Activated T-cell treated with anti-CD3 and anti-CD28 coated beads, Interleukin-2, amount 50 U/mL, for 72 hours (primary cell): ENCODE measurements around the gene ZNF682. TPM values are rescaled to one million over a fixed set of nuclear protein-coding genes. Genes with fewer than 3 reads are reported as not detected.
"Not testable (repeated sequence)": the region's sequence is repeated elsewhere in the genome, so short reads cannot be mapped to it uniquely, and the experiment has no call there.

Experiments used
- ATAC-seq, 2 donors: fragments of 150-1000 bp; cut with Tn5 transposase; replicated peaks in 1 of 2; 2 replicates each; pipeline ENCODE4 v1.10.0; 2021; ENCODE audit warnings: moderate library complexity in 2 of 2, mild to moderate bottlenecking in 1 of 2
- DNase-seq, 2 donors: peaks; one replicate each; pipeline ENCODE4 v3.0.0; 2021 to 2022; ENCODE audit warnings: mixed read lengths in 1 of 2
- H3K27ac Mint-ChIP-seq: one replicate; pipeline ENCODE4 v1.8.0; 2022; ENCODE audit warnings: mild to moderate bottlenecking, moderate library complexity, mixed read lengths
- H3K27me3 Mint-ChIP-seq: one replicate; pipeline ENCODE4 v1.8.0; 2022; ENCODE audit warnings: low read depth, mixed read lengths
- H3K36me3 Mint-ChIP-seq, 2 donors: one replicate each; pipeline ENCODE4 v1.8.0; 2022; ENCODE audit warnings: mixed read lengths in 2 of 2, mild to moderate bottlenecking in 1 of 2; ENCODE audit not compliant: insufficient read depth in 2 of 2
- H3K4me1 Mint-ChIP-seq: one replicate; pipeline ENCODE4 v1.8.0; 2022; ENCODE audit warnings: low read depth, mixed read lengths
- H3K4me3 Mint-ChIP-seq, 2 donors: one replicate each; pipeline ENCODE4 v1.8.0; 2022; ENCODE audit warnings: mild to moderate bottlenecking in 2 of 2, mixed read lengths in 2 of 2, moderate library complexity in 2 of 2
- H3K9me3 Mint-ChIP-seq, 2 donors: one replicate each; pipeline ENCODE4 v1.8.0; 2022; ENCODE audit warnings: mixed read lengths in 2 of 2
- total RNA-seq, 2 donors: library from RNA; stranded (reverse); gene quantifications; one replicate each; pipeline ENCODE4 v1.2.3, GENCODE V29; 2022

Gene ZNF682
- total RNA-seq, 2 donors from 2014 or later = 13.3 to 14.1 TPM

GRCh38 chr19:20058738-20059137, 19.4 kb upstream of the ZNF682 start:
- H3K4me1 Mint-ChIP-seq = peaks cover 13% of the 10 kb centered on the region
- not testable (repeated sequence) for ATAC-seq, H3K36me3 Mint-ChIP-seq, H3K27me3 Mint-ChIP-seq, DNase-seq, H3K9me3 Mint-ChIP-seq, H3K27ac Mint-ChIP-seq, H3K4me3 Mint-ChIP-seq

GRCh38 chr19:20051841-20052768, 12.8 kb upstream of the ZNF682 start:
- peaks cover 5 to 7% of the 10 kb centered on the region in 2 donors for H3K36me3 Mint-ChIP-seq
- H3K27me3 Mint-ChIP-seq = no peaks in the 10 kb centered on the region
- H3K4me1 Mint-ChIP-seq = peaks cover 15% of the 10 kb centered on the region
- H3K4me3 Mint-ChIP-seq = peak overlapping the region; percentile 97 to 98
- H3K27ac Mint-ChIP-seq = peak overlapping the region; percentile 97
- DNase-seq (peak; percentile 72 to 80), ATAC-seq (peak; percentile 97 to 99)
- peaks cover 5 to 9% of the 10 kb centered on the region in 2 donors for H3K9me3 Mint-ChIP-seq

GRCh38 chr19:20045742-20046141, 6.4 kb upstream of the ZNF682 start:
- not testable (repeated sequence) for H3K27me3 Mint-ChIP-seq, H3K4me1 Mint-ChIP-seq, ATAC-seq

GRCh38 chr19:20044663-20045062, 5.4 kb upstream of the ZNF682 start:
- Mint-ChIP-seq H3K36me3 (peaks cover 2 to 6% of the 10 kb centered on the region in 2 donors), H3K4me3 (no peak overlapping the region), H3K9me3 (peaks cover 1 to 4% of the 10 kb centered on the region in 2 donors), H3K4me1 (peaks cover 4% of the 10 kb centered on the region), H3K27ac (no peak overlapping the region), H3K27me3 (peaks cover 8% of the 10 kb centered on the region)
- no peak for ATAC-seq
- no peak for DNase-seq

More at GRCh38 chr19:20045742-20046141, 6.4 kb upstream of the ZNF682 start:
- H3K4me3 Mint-ChIP-seq, H3K9me3 Mint-ChIP-seq, DNase-seq, H3K27ac Mint-ChIP-seq, H3K36me3 Mint-ChIP-seq: not testable (repeated sequence)

- peak in 1 of 2 donors; percentile 0 for ATAC-seq
- Mint-ChIP-seq H3K4me3 (peak overlapping the region; percentile 94 to 96), H3K4me1 (peaks cover 20% of the 10 kb centered on the region), H3K27ac (peak overlapping the region; percentile 85), H3K9me3 (peaks cover 0 to 4% of the 10 kb centered on the region in 2 donors), H3K36me3 (peaks cover 2 to 8% of the 10 kb centered on the region in 2 donors), H3K27me3 (no peaks in the 10 kb centered on the region)
- no peak for DNase-seq
Observed at GRCh38 chr19:20038358-20039202, 725 bp downstream of the ZNF682 start.

- H3K27me3 Mint-ChIP-seq = no peaks in the 10 kb centered on the region
- no peak overlapping the region for H3K4me3 Mint-ChIP-seq
- DNase-seq (no peak), ATAC-seq (no peak)
- H3K27ac Mint-ChIP-seq = no peak overlapping the region
- H3K4me1 Mint-ChIP-seq = peaks cover 20% of the 10 kb centered on the region
- peaks cover 0 to 14% of the 10 kb centered on the region in 2 donors for H3K36me3 Mint-ChIP-seq
- H3K9me3 Mint-ChIP-seq = peaks cover 0 to 2% of the 10 kb centered on the region in 2 donors
Observed at GRCh38 chr19:20035935-20036334, 3.4 kb downstream of the ZNF682 start.

GRCh38 chr19:20028611-20029010, 10.7 kb downstream of the ZNF682 start:
- DNase-seq = no peak
- Mint-ChIP-seq H3K4me3 (no peak overlapping the region), H3K27ac (no peak overlapping the region), H3K27me3 (no peaks in the 10 kb centered on the region), H3K9me3 (no peaks in the 10 kb centered on the region), H3K36me3 (peaks cover 3 to 18% of the 10 kb centered on the region in 2 donors), H3K4me1 (no peaks in the 10 kb centered on the region)
- ATAC-seq = no peak

- ATAC-seq (no peak), DNase-seq (no peak)
- H3K36me3 Mint-ChIP-seq = peaks cover 36 to 53% of the 10 kb centered on the region in 2 donors
- H3K4me3 Mint-ChIP-seq = no peak overlapping the region
- H3K27me3 Mint-ChIP-seq = no peaks in the 10 kb centered on the region
- H3K4me1 Mint-ChIP-seq = no peaks in the 10 kb centered on the region
- H3K27ac Mint-ChIP-seq = no peak overlapping the region
- H3K9me3 Mint-ChIP-seq = peaks cover 17 to 23% of the 10 kb centered on the region in 2 donors
Observed at GRCh38 chr19:20005741-20006140, 33.6 kb downstream of the ZNF682 start.

GRCh38 chr19:19997656-19998268, 41.5 kb downstream of the ZNF682 start:
- Mint-ChIP-seq H3K27ac (no peak overlapping the region), H3K9me3 (peaks cover 2 to 4% of the 10 kb centered on the region in 2 donors), H3K4me3 (no peak overlapping the region), H3K27me3 (no peaks in the 10 kb centered on the region), H3K4me1 (no peaks in the 10 kb centered on the region), H3K36me3 (peaks cover 2 to 10% of the 10 kb centered on the region in 2 donors)
- DNase-seq (peak; percentile 46 to 56), ATAC-seq (peak in 1 of 2 donors; percentile 36)

GRCh38 chr19:19966862-19967261, 72.4 kb downstream of the ZNF682 start:
- no peaks in the 10 kb centered on the region for H3K27me3 Mint-ChIP-seq

GRCh38 chr19:19966126-19966525, 73.2 kb downstream of the ZNF682 start:
- Mint-ChIP-seq H3K36me3 (peaks cover 20 to 30% of the 10 kb centered on the region in 2 donors), H3K9me3 (peaks cover 23% of the 10 kb centered on the region in 2 donors)
- not testable (repeated sequence) for H3K27me3 Mint-ChIP-seq, H3K4me3 Mint-ChIP-seq, DNase-seq, H3K4me1 Mint-ChIP-seq, H3K27ac Mint-ChIP-seq, ATAC-seq

More at GRCh38 chr19:19966862-19967261, 72.4 kb downstream of the ZNF682 start:
- Mint-ChIP-seq H3K36me3 (peaks cover 20 to 31% of the 10 kb centered on the region in 2 donors), H3K4me3 (no peak overlapping the region), H3K4me1 (no peaks in the 10 kb centered on the region), H3K9me3 (peaks cover 23% of the 10 kb centered on the region in 2 donors), H3K27ac (no peak overlapping the region)
- ATAC-seq = no peak
- no peak for DNase-seq

- no peaks in the 10 kb centered on the region for H3K4me1 Mint-ChIP-seq
- H3K4me3 Mint-ChIP-seq = no peak overlapping the region
- H3K27ac Mint-ChIP-seq = no peak overlapping the region
- ATAC-seq (no peak), DNase-seq (no peak)
- H3K9me3 Mint-ChIP-seq = peaks cover 21 to 23% of the 10 kb centered on the region in 2 donors
- H3K27me3 Mint-ChIP-seq = no peaks in the 10 kb centered on the region
- peaks cover 18 to 28% of the 10 kb centered on the region in 2 donors for H3K36me3 Mint-ChIP-seq
Observed at GRCh38 chr19:19964416-19964815, 74.9 kb downstream of the ZNF682 start.
